GM04504 (cell line): ENCODE data around the gene RPUSD1.

Experiments
- DNase-seq: peaks from one replicate; pipeline ENCODE4 v3.0.0-alpha.2; 2012; ENCODE audit warnings: low read depth

RPUSD1 gene

GRCh38 chr16:818592-818991 lies 30.4 kb upstream of the RPUSD1 start:
- DNase-seq, result no peak

GRCh38 chr16:818132-818531 lies 30.0 kb upstream of the RPUSD1 start:
- DNase-seq, result no peak

- DNase-seq, result no peak
Measured at GRCh38 chr16:817001-817906, 29.1 kb upstream of the RPUSD1 start.

GRCh38 chr16:815861-816260 lies 27.7 kb upstream of the RPUSD1 start:
- no peak for DNase-seq

- DNase-seq, result no peak
Measured at GRCh38 chr16:814974-815373, 26.8 kb upstream of the RPUSD1 start.

GRCh38 chr16:813916-814412 lies 25.8 kb upstream of the RPUSD1 start:
- DNase-seq, result no peak

GRCh38 chr16:813204-813915 lies 25.2 kb upstream of the RPUSD1 start:
- DNase-seq, result no peak

GRCh38 chr16:808085-808386 lies 19.9 kb upstream of the RPUSD1 start:
- no peak for DNase-seq

- DNase-seq, result peak; percentile 81
Measured at GRCh38 chr16:807347-808084, 19.3 kb upstream of the RPUSD1 start.

GRCh38 chr16:805474-805873 lies 17.3 kb upstream of the RPUSD1 start:
- DNase-seq, result no peak

- no peak for DNase-seq
Measured at GRCh38 chr16:804193-805048, 16.2 kb upstream of the RPUSD1 start.

- DNase-seq, result no peak
Measured at GRCh38 chr16:803754-804080, 15.5 kb upstream of the RPUSD1 start.

- no peak for DNase-seq
Measured at GRCh38 chr16:802914-803753, 15.0 kb upstream of the RPUSD1 start.

GRCh38 chr16:802461-802860 lies 14.3 kb upstream of the RPUSD1 start:
- no peak for DNase-seq

- no peak for DNase-seq
Measured at GRCh38 chr16:801584-802363, 13.6 kb upstream of the RPUSD1 start.

- DNase-seq, result no peak
Measured at GRCh38 chr16:800834-801511, 12.8 kb upstream of the RPUSD1 start.

- no peak for DNase-seq
Measured at GRCh38 chr16:799948-800833, 12.0 kb upstream of the RPUSD1 start, which contains the start of gene GNG13. Gene GNG13, minus strand, starts transcription at chr16:800734. Its CDS starts 1,657 bp downstream, at chr16:799077.
